ENCODE data around the gene SEC14L1.

SEC14L1 gene

DNA sequence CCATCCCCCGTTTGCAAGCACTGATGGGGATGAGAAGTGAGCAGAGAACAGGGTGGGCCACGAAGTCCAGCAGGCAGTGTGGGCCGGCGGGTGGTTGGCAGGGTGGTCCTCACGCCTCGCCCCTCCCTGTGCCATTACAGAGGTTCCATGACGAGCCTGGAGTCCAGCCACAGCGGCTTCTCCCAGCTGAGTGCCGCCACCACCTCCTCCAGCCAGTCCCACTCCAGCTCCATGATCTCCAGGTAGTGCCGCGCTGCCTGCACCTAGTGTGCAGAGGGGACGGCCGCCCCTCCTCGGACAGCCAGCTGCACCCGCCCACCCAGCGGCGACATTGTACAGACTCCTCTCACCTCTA lies 73.0 kb downstream of the SEC14L1 start:
- DNase-seq (ENCODE audit: low read depth in 2 of 2), result no peak
- TF ChIP-seq, protein P1, sequence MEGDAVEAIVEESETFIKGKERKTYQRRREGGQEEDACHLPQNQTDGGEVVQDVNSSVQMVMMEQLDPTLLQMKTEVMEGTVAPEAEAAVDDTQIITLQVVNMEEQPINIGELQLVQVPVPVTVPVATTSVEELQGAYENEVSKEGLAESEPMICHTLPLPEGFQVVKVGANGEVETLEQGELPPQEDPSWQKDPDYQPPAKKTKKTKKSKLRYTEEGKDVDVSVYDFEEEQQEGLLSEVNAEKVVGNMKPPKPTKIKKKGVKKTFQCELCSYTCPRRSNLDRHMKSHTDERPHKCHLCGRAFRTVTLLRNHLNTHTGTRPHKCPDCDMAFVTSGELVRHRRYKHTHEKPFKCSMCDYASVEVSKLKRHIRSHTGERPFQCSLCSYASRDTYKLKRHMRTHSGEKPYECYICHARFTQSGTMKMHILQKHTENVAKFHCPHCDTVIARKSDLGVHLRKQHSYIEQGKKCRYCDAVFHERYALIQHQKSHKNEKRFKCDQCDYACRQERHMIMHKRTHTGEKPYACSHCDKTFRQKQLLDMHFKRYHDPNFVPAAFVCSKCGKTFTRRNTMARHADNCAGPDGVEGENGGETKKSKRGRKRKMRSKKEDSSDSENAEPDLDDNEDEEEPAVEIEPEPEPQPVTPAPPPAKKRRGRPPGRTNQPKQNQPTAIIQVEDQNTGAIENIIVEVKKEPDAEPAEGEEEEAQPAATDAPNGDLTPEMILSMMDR (IDR thresholded peaks at IDR 0.05; ENCODE audit: low read depth, low read length), result no peak
- no peak overlapping the region for H3K4me3 ChIP-seq (replicated peaks in 1 of 2; ENCODE audit: low read depth in 2 of 2, low read length in 2 of 2)

DNA sequence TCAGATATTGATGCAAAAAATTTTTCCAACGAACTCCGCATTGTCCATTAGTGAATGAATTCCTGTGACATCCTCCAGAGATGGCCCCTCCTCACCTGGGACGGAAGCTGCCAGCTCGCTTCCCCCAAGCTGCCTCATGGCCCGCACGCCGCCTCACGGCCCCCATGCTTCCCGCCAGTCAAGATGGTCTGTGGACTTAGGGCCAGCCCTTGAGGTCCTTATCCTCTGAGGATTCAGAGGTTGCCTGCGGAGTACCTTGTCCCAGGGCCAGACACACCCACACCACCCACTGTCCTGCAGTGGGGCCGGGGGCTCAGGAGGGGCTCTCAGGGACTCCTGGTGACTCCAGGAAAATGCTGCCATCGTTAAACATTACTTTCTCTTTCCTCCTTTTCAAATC lies 73.6 kb downstream of the SEC14L1 start:
- no peak for DNase-seq (ENCODE audit: low read depth in 2 of 2)
- TF ChIP-seq, protein P1 (IDR thresholded peaks at IDR 0.05; ENCODE audit: low read depth, low read length), result no peak
- H3K4me3 ChIP-seq (replicated peaks in 1 of 2; ENCODE audit: low read depth in 2 of 2, low read length in 2 of 2), result no peak overlapping the region

DNA sequence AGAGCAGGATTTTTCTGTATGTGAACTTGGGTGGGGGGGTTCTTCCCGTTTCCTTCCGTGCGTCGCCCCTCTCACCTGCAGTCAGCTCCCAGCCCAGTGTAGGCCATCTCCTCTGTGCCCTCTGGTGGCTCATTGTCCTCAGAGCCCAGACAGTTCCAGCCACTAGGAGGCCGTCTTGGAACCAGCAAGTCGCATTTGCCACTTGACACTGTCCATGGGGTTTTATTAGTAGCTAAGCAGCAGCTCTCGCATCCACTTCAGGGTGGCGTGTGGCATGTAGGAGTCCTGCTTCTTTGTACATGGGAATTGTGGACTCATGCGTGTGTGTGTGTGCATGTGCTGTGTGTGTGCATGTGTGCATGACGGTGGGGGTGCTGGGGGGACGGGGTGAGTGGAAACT lies 74.0 kb downstream of the SEC14L1 start:
- H3K4me3 ChIP-seq (replicated peaks in 1 of 2; ENCODE audit: low read depth in 2 of 2, low read length in 2 of 2), result no peak overlapping the region
- TF ChIP-seq, protein P1 (IDR thresholded peaks at IDR 0.05; ENCODE audit: low read depth, low read length), result peak; percentile 63
- peak; percentile 46 to 51 for DNase-seq (ENCODE audit: low read depth in 2 of 2)

DNA sequence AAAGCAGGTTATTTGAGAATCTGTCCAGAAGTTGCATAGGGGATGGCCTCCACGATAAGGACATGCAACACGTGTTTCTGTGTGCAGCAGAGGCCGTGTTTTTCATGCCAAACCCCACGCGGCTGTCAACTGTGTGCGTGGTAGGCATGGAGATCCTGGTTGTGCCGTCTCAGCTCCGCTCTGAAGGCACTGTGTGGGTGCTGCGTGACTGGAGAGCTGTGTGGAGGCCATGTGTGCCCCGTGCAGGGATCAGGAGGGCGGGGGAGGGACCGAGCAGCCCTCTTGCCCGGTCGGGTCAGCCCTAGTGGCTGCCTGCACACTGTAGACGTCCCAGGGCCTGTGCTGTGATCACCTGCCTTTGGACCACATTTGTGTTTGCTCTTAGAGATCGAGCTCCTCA lies 74.5 kb downstream of the SEC14L1 start:
- no peak for DNase-seq (ENCODE audit: low read depth in 2 of 2)
- TF ChIP-seq, protein P1 (IDR thresholded peaks at IDR 0.05; ENCODE audit: low read depth, low read length), result no peak
- H3K4me3 ChIP-seq (replicated peaks in 1 of 2; ENCODE audit: low read depth in 2 of 2, low read length in 2 of 2), result no peak overlapping the region

DNA sequence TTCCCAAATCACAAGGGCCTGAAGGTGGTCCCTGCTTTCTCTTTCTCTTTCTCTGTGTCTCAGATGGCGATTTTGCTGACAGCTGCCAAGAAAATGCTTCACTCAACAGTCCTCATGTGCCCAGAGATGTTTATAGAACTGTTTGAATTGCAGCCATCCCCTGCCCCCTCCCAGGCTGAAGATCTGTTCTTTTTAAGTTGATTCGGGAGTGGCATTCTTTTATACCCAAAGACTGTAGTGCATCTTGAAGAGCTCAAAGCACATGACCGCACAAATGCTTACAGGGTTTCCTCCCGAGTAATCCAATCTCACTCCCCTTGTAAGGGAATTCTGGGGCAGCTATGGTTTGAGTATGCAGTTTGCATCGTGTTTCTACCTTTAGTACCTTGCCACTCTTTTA lies 75.7 kb downstream of the SEC14L1 start:
- DNase-seq (ENCODE audit: low read depth in 2 of 2), result no peak
- H3K4me3 ChIP-seq (replicated peaks in 1 of 2; ENCODE audit: low read depth in 2 of 2, low read length in 2 of 2), result no peak overlapping the region
- TF ChIP-seq, protein P1 (IDR thresholded peaks at IDR 0.05; ENCODE audit: low read depth, low read length), result no peak

DNA sequence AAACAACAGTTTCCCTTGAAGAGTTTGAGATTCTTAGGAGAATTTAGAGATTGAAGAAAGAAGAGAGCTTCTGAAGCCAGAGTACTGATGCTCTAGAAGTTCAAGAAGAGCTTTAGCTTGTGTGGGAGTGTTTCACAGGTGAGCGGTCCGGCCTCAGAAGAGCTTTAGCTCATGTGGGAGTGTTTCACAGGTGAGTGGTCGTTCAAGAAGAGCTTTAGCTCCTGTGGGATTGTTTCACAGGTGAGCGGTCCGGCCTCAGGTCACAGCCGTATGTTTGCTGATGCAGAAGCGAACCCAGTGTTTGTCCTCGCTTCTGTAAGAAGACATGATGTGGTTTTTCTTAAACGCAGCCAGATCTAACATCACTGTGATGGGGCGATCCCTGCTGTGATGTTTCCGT lies 76.4 kb downstream of the SEC14L1 start:
- TF ChIP-seq, protein P1 (IDR thresholded peaks at IDR 0.05; ENCODE audit: low read depth, low read length), result no peak
- no peak overlapping the region for H3K4me3 ChIP-seq (replicated peaks in 1 of 2; ENCODE audit: low read depth in 2 of 2, low read length in 2 of 2)
- no peak for DNase-seq (ENCODE audit: low read depth in 2 of 2)

DNA sequence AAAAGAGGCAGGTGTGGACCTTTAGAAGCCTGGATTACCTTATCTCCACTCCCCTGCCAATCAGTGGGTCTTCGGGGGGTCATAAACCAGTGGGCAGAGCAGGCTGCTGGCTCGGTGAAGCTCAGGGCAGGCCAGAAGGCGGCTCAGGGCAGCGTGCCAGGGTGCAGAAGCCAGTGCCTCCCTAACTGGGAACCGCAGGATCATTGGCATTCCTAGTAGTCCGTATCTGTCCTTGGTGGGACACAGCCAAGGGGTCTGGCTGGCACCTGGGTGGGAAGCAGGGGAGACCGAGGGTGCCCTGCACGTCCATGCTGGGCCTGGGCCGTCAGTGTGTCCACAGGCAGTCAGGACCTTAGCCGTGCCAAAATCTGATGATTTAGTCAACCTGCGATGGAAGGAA lies 76.8 kb downstream of the SEC14L1 start:
- DNase-seq (ENCODE audit: low read depth in 2 of 2), result no peak
- no peak overlapping the region for H3K4me3 ChIP-seq (replicated peaks in 1 of 2; ENCODE audit: low read depth in 2 of 2, low read length in 2 of 2)
- TF ChIP-seq, protein P1 (IDR thresholded peaks at IDR 0.05; ENCODE audit: low read depth, low read length), result no peak

Data from cardiac fibroblast (primary cell).